Ishikawa (cell line): ENCODE data around the gene FBXL17.

Experiments
- CEBPB ChIP-seq: IDR thresholded peaks from 2 replicates; pipeline ENCODE4 v1.6.1; 2012
- CREB1 ChIP-seq: IDR thresholded peaks from 2 replicates; pipeline ENCODE4 v1.6.1; 2012; ENCODE audit warnings: low read depth
- EGR1 ChIP-seq: IDR thresholded peaks from 2 replicates; pipeline ENCODE4 v1.6.1; 2012
- EP300 ChIP-seq: IDR thresholded peaks from 2 replicates; pipeline ENCODE4 v1.6.1; 2012; ENCODE audit warnings: borderline replicate concordance
- FOXM1 ChIP-seq: IDR thresholded peaks from 2 replicates; pipeline ENCODE4 v1.6.1; 2012; ENCODE audit warnings: low read depth, borderline replicate concordance
- NFIC ChIP-seq: IDR thresholded peaks from 2 replicates; pipeline ENCODE4 v1.6.1; 2012
- RAD21 ChIP-seq: IDR thresholded peaks from 2 replicates; pipeline ENCODE4 v1.6.1; 2012; ENCODE audit warnings: low read depth
- REST ChIP-seq: IDR thresholded peaks from 2 replicates; pipeline ENCODE4 v1.6.1; 2012; ENCODE audit warnings: low read depth, mild to moderate bottlenecking
- TAF1 ChIP-seq: IDR thresholded peaks from 2 replicates; pipeline ENCODE4 v1.6.1; 2012; ENCODE audit warnings: low read depth, mild to moderate bottlenecking
- TCF12 ChIP-seq: IDR thresholded peaks from 2 replicates; pipeline ENCODE4 v1.6.1; 2012; ENCODE audit warnings: low read depth
- TEAD4 ChIP-seq: IDR thresholded peaks from 2 replicates; pipeline ENCODE4 v1.6.1; 2012
- YY1 ChIP-seq: IDR thresholded peaks from 2 replicates; pipeline ENCODE4 v1.6.1; 2012; ENCODE audit warnings: low read depth
- ZBTB7A ChIP-seq: IDR thresholded peaks from 2 replicates; pipeline ENCODE4 v1.6.1; 2012; ENCODE audit warnings: low read depth
- TF ChIP-seq, protein P1 (sequence below): IDR thresholded peaks from 2 replicates; pipeline ENCODE4 v1.6.1; 2012
- TF ChIP-seq, protein P2 (sequence below): IDR thresholded peaks from 2 replicates; pipeline ENCODE4 v1.6.1; 2012

The FBXL17 gene

DNA sequence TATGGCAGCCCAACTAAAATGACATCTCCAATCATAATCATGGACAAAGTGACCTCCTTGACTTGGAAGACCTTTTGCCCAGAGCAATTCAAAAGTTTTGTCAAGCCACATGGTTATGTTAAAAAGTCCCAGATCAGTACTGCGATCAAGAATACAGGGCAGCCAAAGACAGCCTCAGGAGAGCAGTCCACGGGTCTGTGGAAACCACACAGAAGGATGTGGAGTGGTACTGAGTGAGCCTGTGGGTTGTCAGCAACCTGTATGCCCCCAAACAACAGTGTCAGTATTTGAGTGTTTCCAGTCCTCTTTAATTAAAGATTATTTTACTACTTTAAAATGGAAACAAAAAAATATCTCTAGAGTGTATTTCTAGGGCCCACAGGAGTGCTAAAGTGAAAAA, 365.8 kb downstream of the FBXL17 start:
- TF ChIP-seq NFIC (no peak), TAF1 (no peak), TEAD4 (no peak), TCF12 (no peak), FOXM1 (no peak), RAD21 (no peak), REST (no peak), EP300 (no peak), EGR1 (no peak), CREB1 (no peak), YY1 (no peak), CEBPB (no peak), ZBTB7A (no peak)
- TF ChIP-seq, protein P1, sequence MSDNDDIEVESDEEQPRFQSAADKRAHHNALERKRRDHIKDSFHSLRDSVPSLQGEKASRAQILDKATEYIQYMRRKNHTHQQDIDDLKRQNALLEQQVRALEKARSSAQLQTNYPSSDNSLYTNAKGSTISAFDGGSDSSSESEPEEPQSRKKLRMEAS, result no peak
- TF ChIP-seq, protein P2, sequence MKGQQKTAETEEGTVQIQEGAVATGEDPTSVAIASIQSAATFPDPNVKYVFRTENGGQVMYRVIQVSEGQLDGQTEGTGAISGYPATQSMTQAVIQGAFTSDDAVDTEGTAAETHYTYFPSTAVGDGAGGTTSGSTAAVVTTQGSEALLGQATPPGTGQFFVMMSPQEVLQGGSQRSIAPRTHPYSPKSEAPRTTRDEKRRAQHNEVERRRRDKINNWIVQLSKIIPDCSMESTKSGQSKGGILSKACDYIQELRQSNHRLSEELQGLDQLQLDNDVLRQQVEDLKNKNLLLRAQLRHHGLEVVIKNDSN, result no peak

GRCh38 chr5:108006791-108007190, 375.1 kb downstream of the FBXL17 start:
- no peak for TF ChIP-seq CREB1
- TF ChIP-seq RAD21, result no peak
- TF ChIP-seq TCF12, result no peak
- no peak for TF ChIP-seq NFIC
- no peak for TF ChIP-seq EP300

GRCh38 chr5:108003178-108003577, 378.7 kb downstream of the FBXL17 start:
- TF ChIP-seq, protein P2, result no peak
- TF ChIP-seq CREB1, result no peak
- no peak for TF ChIP-seq FOXM1

- no peak for TF ChIP-seq ZBTB7A
- no peak for TF ChIP-seq EGR1
- TF ChIP-seq YY1, result no peak
- TF ChIP-seq TAF1, result no peak
- TF ChIP-seq CREB1, result no peak
Measured at GRCh38 chr5:108001222-108001621, 380.7 kb downstream of the FBXL17 start.

GRCh38 chr5:107997338-107997980, 384.4 kb downstream of the FBXL17 start:
- TF ChIP-seq FOXM1 (no peak), TAF1 (no peak), YY1 (no peak), TCF12 (no peak), CEBPB (no peak), TEAD4 (no peak), RAD21 (no peak), CREB1 (no peak), ZBTB7A (no peak), EGR1 (no peak), REST (no peak), NFIC (no peak), EP300 (no peak)
- TF ChIP-seq, protein P2, result no peak
- TF ChIP-seq, protein P1, result no peak

DNA sequence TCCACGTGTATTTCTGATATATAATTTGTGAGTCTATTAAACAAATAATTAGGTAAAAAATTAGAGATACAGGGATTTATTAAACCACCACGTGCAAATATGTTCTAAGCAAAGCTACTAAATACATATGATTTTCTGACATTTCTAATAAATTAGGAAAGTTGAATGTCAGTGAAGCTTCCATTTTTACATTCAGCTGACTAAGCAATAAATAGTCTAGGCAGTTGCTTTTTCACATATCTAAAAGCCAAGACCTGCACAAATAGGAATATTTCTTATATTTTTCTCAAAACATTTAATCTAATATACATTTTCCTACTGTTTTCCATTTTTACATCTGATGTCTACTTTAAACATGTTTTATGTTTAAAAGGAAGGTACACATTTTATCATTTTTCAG, 388.6 kb downstream of the FBXL17 start:
- TF ChIP-seq YY1 (no peak), TEAD4 (no peak), TAF1 (no peak), REST (no peak)
